Stimulated activated CD8-positive, alpha-beta memory T cell treated with anti-CD3 and anti-CD28 coated beads, Interleukin-2, amount 100 ng/mL, for 48 hours (primary cell): ENCODE results near the gene TH.
A peak's percentile ranks its signal among the peaks of the same experiment; 100 is the strongest.
"Not testable (repeated sequence)": the region's sequence is repeated elsewhere in the genome, so short reads cannot be mapped to it uniquely, and the experiment has no call there.

Experiments
- DNase-seq, 2 donors: peaks; one replicate each; pipeline ENCODE4 v3.0.0-alpha.2; 2020; ENCODE audit warnings: low read depth in 2 of 2

The TH gene

DNA sequence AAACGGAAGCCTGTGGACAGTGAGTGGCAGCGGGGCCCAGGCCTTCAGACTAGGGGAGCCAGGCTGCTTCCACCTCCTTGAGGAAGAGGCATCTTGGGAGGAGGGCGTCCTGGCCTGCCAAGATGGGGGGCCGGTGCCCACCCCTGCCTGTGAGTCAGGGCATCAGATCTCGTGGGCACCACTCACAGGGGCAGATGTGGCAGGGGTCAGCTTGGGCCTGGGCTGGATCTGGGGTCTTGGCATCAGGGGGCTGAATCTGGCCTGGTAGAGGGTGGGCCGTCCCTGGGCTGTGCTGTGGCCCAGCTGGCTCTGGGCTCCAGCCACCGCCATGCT is 24.1 kb upstream of the TH start:
- no peak for DNase-seq

DNA sequence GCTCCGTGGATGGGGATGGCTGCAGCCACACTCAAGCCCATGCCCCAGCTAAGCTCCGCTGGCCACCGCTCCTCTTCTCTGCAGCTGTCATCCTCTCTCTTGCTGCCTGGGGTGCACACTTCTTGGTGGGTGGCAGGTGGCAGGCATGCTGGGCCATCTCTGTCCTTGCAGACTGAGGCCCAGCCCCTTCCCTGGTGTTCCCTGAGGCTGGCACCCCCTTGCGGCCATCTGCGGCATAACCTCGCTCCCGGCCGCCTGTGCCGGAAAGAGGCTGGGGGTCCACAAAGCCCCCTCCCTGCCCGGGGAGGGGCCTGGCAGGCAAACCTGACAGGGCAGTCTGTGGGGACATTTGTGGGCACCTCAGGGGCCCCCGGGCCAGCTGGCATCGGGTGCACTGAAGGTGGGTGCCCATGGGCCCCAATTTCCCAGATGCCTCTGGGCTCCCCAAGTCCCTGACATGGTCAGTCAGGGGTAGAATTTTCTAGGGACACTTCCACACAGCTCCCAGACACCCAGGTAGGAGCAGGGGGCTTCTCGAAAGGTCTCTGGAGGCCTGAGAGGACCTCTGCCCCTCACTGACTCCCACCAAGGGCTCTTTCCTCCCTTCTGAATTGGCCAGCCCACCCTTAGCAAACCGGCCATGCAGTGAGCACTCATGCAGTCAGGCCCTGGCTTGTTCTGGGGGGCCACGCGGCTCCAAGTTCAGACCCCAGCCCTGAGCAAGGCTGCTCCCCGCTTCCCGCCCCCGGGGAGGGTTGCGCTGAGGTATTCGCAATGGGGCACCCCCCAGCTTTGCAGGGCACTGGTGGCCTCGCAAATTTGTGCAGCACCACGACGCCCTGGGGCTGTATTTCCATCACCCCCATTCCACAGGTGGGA is 23.5 kb upstream of the TH start:
- peak; percentile 38 to 56 for DNase-seq

DNA sequence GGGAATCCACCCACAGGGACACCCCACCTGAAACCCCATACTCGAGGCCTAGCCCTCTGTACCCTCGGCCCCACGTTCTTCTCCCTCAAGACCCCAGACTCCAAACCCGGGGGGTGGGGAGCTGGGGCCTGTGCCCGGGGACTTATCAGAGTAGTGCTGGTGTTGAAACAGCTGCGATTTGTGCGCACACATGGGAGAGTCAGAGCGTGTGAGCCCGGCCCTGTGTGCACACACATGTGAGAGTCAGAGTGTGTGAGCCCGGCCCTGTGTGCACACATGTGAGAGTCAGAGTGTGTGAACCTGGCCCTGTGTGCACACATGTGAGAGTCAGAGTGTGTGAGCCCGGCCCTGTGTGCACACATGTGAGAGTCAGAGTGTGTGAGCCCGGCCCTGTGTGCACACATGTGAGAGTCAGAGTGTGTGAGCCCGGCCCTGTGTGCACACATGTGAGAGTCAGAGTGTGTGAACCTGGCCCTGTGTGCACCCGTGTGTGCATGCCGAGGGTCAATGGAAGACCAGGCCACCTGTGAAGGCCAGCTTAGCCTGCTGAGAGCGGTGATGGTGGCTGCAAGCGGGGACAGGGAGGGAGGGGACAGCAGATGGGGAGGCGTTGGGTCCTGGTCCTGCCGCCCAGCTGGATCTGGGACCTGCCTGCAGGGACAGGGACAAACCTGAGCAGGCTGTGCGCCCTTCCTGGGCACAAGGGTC is 22.4 kb upstream of the TH start:
- not testable (repeated sequence) for DNase-seq

DNA sequence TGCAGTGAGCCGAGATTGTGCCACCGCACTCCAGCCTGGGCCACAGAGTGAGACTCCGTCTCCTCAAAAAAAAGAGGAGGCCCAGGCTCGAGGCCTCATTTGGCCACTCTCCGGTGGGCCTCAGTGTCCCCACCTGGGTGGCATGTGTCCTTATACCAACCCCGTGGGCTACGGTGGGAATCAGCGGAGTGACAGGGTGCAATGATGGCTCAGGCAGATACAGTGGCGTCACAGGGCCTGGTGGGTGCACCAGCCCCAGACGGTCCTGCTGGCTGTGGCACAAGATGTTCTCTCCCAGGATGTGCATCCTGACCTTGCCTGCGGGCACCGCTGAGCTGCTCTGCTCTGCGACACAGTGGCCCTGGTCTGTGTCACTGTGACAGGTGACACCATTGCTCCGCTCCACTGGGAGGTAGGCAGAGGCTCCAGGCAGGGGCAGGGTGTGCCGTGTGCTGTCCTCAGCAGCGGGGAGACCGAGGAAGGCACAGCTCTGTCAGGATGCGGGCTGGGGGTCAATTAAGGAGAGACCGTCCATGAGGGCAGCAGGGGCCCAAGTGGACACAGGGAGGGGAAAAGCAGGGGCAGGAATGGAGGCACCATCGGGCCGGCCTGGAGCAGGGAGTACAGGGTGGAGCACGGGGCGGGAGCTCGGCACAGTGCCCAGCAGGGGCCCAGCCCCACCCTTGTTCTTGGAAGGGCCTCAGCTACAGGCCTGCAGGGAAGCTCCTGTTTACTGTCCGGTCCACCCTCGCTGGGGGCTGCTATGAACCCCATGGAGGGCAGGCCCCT is 21.7 kb upstream of the TH start:
- DNase-seq, result no peak

DNA sequence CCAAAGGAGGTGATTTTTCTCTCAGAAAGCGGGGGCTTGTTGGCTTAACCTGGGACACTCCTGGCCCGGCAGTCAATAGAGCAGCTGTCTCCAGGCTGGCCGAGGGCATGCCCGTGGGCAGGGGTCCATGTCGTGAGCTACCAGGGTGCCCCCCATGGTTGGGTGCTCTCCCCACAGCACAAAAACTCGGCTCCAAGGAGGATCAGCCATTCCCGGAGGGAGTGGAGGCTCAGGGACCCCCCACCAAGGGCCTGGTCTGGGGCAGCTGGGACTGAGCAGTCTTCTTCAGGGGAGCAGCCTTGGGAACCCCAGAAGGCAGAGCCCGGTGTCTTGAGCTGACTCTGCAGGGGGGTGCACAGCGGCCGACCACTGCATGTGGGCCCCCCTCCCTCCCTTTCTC is 20.8 kb upstream of the TH start:
- no peak for DNase-seq

DNA sequence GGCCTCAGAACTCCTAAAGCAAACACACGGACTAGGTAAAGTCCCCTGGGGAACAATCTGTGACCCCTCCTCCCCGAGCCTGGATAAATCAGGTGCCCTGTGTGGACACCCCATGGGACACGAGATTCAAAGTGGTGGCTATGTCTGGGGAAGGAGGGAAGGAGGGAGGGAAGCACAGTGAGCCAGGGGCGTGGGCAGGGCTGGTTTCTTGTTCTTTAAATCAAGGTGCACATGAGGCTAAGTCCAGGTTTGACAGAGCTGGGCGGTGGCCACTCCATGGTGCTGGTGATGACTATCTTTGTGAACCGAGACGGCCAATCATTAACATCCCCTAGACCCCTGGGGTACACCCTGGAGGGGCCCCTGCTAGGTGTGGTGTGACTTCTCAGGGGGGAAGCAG is 20.3 kb upstream of the TH start:
- DNase-seq, result no peak

DNA sequence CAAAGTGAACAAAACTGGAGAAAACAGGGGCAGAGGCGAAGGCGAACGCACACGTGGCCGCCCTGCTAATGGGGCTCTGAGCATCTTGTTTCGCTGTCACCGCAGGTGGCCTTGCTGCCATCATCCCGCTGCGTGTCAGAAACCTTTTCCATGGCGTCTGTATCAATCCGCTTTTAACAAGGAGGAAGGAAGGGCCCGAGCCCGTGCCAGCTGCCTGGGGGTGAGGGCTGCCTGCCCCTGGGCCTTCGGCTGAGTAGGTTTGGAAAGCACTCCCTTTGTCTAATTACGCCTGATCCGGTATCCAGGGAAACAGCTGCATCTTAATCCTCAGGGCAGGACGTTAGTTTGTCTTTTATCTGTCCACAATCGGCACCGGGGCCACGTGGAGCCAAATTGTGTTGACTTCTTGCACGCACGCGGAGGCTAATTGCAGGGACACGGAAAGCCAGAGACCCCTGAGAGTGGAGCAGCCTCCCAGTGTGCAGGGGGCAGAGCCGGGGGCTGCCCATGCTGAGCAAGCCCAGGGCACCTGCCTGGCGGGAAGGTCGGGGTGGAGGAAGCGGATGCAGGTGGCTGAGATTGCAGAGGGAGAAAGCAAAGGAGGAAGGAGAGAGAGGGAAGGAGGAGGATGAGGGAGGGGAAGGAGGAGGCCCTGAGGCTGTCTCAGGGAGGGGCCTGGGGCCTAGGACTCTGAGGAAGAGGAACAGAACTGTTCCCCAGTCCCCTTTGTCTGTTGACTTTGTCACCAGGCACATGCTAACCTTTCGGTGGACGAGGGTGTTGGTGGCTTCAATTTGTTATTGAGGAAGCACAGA is 19.2 kb upstream of the TH start:
- DNase-seq, result no peak

DNA sequence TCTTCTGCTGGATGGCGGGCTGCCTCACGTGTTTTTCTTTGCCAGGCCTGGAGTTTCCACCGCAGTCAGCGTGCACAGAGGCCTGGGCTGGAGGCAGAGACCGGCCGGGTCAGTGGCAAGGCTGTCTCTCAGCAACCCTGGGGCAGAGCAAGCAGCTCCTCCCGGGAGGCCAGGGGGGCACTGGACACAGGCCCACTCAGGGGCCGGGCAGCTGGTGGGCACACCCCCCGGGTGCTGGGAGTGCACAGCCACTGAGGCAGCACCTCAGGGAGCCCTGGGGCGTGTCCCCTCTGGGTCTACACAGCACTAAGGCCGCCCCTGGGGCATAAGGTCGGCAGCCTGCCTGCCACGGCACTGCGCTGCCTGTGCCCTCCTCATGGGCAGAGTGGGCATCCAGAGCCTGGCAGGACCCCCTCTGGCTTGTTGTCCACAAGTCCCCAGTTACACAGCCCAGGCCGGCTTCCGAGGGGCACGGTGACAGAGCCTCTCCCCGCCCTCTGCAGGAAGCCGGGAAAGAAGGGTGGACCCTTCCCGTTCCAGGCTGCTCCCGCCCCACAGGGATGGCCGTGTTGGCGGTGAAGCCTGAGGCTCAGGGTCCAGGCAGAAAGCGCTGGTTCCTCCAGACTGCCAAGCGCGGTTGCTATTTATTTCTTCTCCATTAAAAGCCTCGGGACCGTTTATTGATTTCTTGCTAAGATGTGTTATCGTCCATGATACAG is 18.5 kb upstream of the TH start:
- DNase-seq, result no peak

DNA sequence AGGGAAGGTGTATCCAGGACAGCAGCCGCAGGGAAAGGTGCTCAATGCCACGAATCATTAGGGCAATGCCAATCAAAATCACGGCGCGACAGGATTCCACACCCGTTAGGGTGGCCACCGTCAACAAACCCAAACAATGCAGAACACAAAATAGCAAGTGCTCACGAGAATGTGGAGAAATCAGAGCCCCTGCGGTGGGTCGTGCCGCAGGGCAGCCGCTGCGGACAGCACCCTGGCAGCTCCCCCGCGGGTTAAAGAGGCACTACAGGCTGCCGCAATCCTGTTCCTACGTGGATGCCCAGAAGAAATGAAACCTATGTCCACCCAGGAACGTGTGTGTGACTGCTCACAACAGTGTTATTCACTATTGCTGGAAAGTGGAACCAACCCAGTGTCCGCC is 17.1 kb upstream of the TH start:
- no peak for DNase-seq

DNA sequence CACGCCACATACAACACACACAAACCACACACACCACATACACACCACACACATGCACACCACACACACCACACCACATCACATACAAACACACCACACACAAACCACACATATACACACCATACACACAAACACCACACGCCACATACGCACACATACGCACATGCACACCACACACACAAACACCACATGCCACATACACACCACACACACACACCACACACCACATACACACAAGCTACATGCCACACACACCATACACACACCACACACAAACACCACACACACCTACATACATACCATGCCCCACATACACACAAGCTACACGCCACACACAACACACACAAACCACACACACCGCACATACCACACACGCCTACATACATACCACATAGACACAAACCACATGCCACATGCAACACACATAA is 15.7 kb upstream of the TH start:
- DNase-seq, result no peak

DNA sequence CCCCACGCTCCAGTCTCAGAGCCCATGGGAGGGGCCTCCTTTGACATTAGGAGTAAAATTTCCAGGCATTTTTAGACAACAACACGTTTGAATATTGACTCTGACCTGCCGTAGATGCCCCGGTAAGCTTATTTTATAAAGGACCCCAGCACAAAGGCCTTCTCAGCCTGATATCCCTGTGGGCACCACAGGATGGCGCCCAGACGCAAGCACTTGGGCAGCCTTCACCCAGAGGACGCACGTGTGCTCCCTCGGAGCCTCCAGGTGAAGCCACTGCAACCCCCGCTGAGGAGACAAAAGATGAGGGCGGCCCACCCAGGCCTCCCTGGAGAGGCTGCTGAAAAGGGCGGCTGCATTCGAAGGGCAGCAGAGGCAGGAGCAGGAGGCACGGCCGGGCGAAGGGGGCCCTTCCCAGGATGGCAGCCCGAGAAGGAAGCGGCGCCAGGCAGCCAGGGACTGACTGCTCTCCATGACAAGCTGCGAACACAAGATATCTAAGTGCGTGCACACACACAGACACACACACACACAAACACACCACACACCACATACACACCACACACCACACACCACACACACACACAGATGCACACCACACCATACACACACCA is 15.2 kb upstream of the TH start:
- DNase-seq, result peak in 1 of 2 donors; percentile 40

DNA sequence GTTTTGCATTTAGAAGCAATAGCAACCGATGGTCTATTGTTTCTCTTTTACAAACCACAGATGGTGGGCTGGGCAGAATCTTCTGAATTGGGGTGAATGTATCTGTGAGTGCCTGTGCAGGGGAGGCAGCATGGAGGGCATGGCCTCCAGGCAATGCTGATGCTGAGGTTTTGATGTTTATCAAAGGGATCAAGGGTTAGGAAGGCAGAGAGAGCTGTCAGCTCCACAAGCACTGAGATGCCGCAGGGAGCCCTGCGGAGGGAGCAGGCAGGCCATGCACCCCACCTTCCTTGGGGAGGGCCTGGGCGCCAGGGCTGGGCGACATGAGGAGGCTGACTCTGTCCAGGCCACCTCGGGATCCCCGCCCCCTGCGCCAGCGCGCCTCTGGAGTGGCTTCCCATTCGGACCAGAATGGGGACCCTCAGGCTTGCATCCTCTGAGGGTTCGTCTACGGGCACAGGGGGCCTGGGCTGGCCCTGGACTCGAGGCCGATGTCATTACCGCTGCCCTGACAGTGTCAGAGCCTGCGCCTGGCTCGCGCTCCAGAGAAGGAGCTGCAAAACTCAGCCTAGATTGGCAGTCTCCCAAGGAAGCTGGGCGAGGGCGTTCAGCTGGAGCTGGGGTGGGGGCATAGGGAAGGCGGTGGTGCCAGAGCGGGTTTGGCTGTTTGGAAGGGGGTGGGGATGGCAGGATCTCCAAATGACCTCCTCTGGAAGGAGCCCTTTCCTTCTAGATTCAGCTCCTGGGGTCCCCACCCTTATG is 13.9 kb upstream of the TH start:
- DNase-seq, result no peak

DNA sequence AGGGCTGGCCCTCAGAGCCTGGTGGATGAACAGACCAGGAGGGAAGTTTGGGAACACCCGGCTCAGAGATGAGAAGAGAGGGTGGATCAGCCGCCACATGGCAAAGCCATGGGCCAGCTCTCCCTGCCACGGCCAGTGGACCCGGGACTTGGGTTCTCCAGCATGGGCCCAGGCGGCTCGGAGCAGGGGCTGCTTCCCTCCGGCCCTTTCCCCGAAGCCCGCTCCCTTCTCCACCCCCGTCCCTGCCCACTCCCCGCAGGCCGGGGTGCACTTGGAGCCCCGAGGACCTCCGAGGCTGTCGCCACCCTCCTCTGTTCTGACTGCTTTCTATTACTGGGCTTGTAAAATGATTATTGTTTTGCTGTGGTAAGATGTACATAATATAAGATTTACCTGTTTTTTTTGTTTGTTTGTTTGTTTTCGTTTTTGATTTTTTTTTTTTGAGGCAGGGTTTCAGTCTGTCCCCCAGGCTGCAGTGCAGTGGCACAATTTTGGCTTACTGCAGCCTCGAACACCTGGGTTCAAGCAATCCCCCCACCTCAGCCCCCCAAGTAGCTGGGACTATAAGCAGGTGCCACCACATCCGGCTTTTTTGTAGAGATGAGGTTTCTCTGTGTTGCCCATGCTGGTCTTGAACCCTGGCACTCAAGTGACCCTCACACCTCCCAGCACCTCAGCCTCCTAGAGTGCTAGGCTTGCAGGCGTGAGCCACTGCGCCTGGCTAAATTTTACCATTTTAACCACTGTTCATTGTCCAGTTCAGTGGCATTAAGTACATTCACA is 11.3 kb upstream of the TH start:
- DNase-seq, result no peak

DNA sequence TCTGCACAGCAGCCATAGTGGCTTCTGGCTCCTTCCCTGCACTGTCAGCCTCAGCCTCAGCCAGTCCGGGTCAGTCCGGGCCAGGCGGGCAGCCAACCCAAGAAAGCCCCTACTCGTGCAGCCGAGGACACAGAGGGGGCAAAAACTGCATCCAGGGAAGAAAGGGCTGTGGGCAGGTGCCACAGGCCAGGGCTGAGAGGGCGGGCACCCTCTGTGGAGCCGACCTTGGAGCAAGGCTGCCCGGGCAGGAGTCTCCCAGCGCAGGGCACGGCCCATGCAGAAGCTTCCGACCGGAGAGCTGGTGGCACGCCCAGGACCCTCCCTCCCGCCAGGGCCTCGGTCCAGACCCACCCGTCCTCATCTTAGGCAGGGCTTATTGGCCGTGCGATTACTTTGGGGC is 10.5 kb upstream of the TH start:
- no peak for DNase-seq

DNA sequence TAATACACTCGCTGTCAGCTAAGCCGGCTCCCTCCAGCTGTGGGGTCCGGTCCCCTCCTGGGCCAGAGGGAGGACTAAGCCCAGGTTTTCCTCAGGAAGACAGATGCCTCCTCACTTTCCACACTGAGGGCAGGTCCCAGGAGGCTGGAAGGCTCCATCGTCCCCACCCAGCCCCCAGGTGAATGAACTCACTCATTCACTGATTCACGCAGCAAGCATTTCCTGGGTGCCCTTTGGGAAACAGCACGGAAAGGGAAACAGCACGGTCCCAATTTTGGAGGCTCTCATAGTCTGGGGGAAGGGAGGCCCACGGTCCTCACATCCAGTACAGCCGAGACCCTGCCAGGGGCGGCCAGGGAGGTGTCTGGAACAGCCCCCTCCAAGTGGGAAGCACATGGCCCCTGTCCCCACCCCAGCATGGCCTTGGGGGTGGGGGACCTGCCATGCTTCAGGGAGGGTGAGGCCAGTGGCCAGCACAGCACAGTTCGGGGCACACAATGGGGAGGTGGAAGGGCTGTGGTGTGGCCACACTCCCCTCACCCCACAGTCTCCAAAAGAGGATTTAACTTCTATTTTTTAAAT is 9.3 kb upstream of the TH start:
- DNase-seq, result no peak

DNA sequence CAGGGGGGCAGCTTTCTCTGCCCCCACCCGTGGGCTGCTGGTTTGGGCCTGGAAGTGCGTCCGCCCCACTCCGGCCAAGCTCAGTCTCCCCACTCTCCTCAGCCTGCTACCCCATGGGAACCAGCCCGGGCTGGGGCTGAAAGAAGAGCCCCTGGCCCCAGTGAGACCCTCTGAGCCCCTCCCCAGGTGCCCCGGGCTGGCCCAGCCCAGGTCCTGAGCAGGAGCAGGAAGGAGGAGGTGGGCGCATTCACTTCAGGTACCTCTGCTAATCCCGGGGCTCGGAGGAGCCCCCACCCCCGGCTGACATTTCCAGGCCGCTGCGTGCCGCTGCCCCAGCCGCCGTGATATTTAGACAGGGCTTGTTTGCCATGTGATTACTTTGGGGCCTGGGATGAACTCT is 8.7 kb upstream of the TH start:
- no peak for DNase-seq

DNA sequence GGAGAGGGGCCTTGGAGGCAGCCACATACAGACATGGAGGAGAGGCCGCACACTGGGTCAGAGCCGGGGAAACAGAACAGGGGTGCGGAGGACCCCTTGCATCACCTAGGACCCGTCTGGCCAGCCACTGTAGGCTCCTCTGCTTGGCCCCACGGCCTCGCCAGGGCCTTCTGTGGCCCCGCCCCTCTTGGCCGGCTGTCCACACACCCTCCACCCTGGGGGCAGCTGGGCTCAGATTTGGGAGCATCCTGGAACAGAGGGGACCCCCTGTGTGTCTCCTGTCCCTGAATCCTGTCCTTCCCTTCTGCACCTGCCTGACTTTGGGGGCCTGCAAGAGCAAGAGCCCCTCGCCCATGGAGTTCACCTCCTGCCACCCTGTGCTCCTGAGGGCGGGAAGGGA is 7.9 kb upstream of the TH start:
- no peak for DNase-seq

DNA sequence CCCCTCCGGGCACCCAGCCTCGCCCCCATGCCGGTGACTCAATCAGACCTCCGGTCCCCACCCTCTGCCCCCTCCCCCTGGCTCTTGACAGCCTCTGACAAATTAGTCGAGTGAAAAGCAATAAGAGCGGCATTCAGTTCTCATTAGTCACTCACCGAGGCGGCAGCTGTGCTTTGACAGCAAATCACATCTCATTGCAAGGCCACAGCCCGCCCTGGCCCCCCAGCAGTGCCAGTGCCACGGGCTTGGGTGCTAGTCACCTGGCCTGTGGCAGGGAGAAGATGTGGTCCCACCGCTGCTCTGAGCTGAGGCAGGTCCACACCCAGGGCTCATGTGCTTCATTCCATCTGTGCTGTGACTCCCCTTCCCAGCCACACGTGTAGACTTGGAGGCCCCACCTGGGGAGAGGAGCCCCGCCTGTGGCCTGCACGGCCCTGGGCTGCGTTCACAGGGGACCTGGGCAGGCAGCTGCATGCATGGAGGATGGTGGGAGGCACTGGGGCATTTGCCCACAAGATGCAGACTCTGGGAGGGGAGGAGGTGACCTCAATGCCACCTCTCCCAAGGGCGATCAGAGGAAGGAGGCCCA is 7.4 kb upstream of the TH start:
- no peak for DNase-seq
